Neuronal stem cell (in vitro differentiated cells): ENCODE results near the gene CLBA1.

Source experiments
- DNase-seq: peaks from one replicate; pipeline ENCODE4 v3.0.0-alpha.2; 2013; ENCODE audit warnings: low spot score
- H2AFZ ChIP-seq: one replicate; pipeline ENCODE4 v1.6.1; 2013; ENCODE audit warnings: mild to moderate bottlenecking, low read length, inconsistent platforms
- H2AK5ac ChIP-seq: 2 replicates; pipeline ENCODE4 v1.6.1; 2013; ENCODE audit warnings: low read depth, mild to moderate bottlenecking, inconsistent platforms, low read length, moderate library complexity, mixed read lengths
- H2BK120ac ChIP-seq: 2 replicates; pipeline ENCODE4 v1.6.1; 2013; ENCODE audit warnings: low read depth, mild to moderate bottlenecking, inconsistent platforms, low read length, moderate library complexity, mixed read lengths
- H2BK12ac ChIP-seq: one replicate; pipeline ENCODE4 v1.6.1; 2013; ENCODE audit warnings: low read length, inconsistent platforms
- H2BK15ac ChIP-seq: 2 replicates; pipeline ENCODE4 v1.6.1; 2013; ENCODE audit warnings: mild to moderate bottlenecking, low read length, inconsistent platforms, mixed read lengths
- H2BK5ac ChIP-seq: one replicate; pipeline ENCODE4 v1.6.1; 2013; ENCODE audit warnings: inconsistent platforms, mild to moderate bottlenecking, low read length, moderate library complexity
- H3K14ac ChIP-seq: one replicate; pipeline ENCODE4 v1.6.1; 2013; ENCODE audit warnings: low read length, inconsistent platforms
- H3K18ac ChIP-seq: 2 replicates; pipeline ENCODE4 v1.6.1; 2013; ENCODE audit warnings: low read length, inconsistent platforms
- H3K23ac ChIP-seq: 2 replicates; pipeline ENCODE4 v1.6.1; 2013; ENCODE audit warnings: low read depth, mild to moderate bottlenecking, mixed read lengths, low read length, inconsistent platforms; ENCODE audit not compliant: poor library complexity
- H3K27ac ChIP-seq: replicated peaks from 3 replicates; pipeline ENCODE4 v1.5.1; 2013; ENCODE audit warnings: low read length, inconsistent platforms
- H3K27me3 ChIP-seq, 3 experiments: 2 replicates each; pipeline ENCODE4 v1.6.1; 2013; ENCODE audit warnings: low read length in 3 of 3, mild to moderate bottlenecking in 2 of 3, inconsistent platforms in 1 of 3, low read depth in 1 of 3, mixed read lengths in 1 of 3, moderate library complexity in 1 of 3; ENCODE audit not compliant: control insufficient read depth in 3 of 3, insufficient read depth in 3 of 3
- H3K36me3 ChIP-seq, 2 donors: replicated peaks in 1 of 2; 2 replicates each; pipeline ENCODE4 v1.6.1; 2013; ENCODE audit warnings: low read length in 2 of 2; ENCODE audit not compliant: control insufficient read depth in 2 of 2, insufficient read depth in 2 of 2
- H3K4ac ChIP-seq: 2 replicates; pipeline ENCODE4 v1.6.1; 2013; ENCODE audit warnings: inconsistent platforms, mild to moderate bottlenecking, low read length, moderate library complexity
- H3K4me1 ChIP-seq, 2 donors: 1 replicate in 1 of 2; 2 replicates in 1 of 2; pipeline ENCODE4 v1.6.1; 2013; ENCODE audit warnings: low read length in 2 of 2, low read depth in 1 of 2; ENCODE audit not compliant: control insufficient read depth in 2 of 2, insufficient read depth in 1 of 2
- H3K4me2 ChIP-seq: one replicate; pipeline ENCODE4 v1.6.1; 2013; ENCODE audit warnings: mild to moderate bottlenecking, low read length, inconsistent platforms; ENCODE audit not compliant: insufficient read depth, poor library complexity, severe bottlenecking
- H3K4me3 ChIP-seq, 2 donors: 2 replicates each; pipeline ENCODE4 v1.5.1; 2013; ENCODE audit warnings: low read length in 2 of 2, mild to moderate bottlenecking in 2 of 2, inconsistent platforms in 1 of 2, moderate library complexity in 1 of 2
- H3K79me1 ChIP-seq: one replicate; pipeline ENCODE4 v1.6.1; 2013; ENCODE audit warnings: low read depth, mild to moderate bottlenecking, inconsistent platforms, low read length, moderate library complexity
- H3K9ac ChIP-seq: one replicate; pipeline ENCODE4 v1.6.1; 2013; ENCODE audit warnings: mild to moderate bottlenecking, low read depth, low read length, inconsistent platforms; ENCODE audit not compliant: poor library complexity
- H3K9me3 ChIP-seq, 2 donors: replicated peaks in 1 of 2; 2 replicates each; pipeline versions ENCODE3 to v1.6.1; 2013; ENCODE audit warnings: low read length in 2 of 2, mild to moderate bottlenecking in 2 of 2, inconsistent platforms in 1 of 2, low read depth in 1 of 2, mixed read lengths in 1 of 2, moderate library complexity in 1 of 2; ENCODE audit not compliant: control insufficient read depth in 2 of 2, insufficient read depth in 1 of 2
- H4K8ac ChIP-seq: one replicate; pipeline ENCODE4 v1.6.1; 2013; ENCODE audit warnings: low read depth, mild to moderate bottlenecking, inconsistent platforms, low read length, moderate library complexity
- H4K91ac ChIP-seq: one replicate; pipeline ENCODE4 v1.6.1; 2013; ENCODE audit warnings: low read length, low read depth, mild to moderate bottlenecking, inconsistent platforms; ENCODE audit not compliant: poor library complexity
- WGBS, 2 donors: extraction: QIAGEN DNeasy Blood & Tissue Kit; methylation state at CpG; one replicate each; pipeline ENCODE4 v1.1.7; 2013; ENCODE audit warnings: missing lambda C conversion rate in 2 of 2, mixed read lengths in 1 of 2; ENCODE audit not compliant: insufficient read length in 2 of 2, insufficient replicate concordance in 1 of 2; ENCODE audit errors: extremely low coverage in 2 of 2; 5-methylcytosine and 5-hydroxymethylcytosine counted together

CLBA1 gene

GRCh38 chr14:105043641-105044040, 58.1 kb downstream of the CLBA1 start:
- H3K27ac ChIP-seq: no peak overlapping the region
- H3K4me3 ChIP-seq: no peak overlapping the region
- peaks cover 0 to 36% (median 3%) of the 10 kb centered on the region in 3 experiments for H3K27me3 ChIP-seq
- peaks cover 3% of the 10 kb centered on the region for H3K79me1 ChIP-seq
- DNase-seq: no peak
- H3K4me1 ChIP-seq: peaks cover 0 to 1% of the 10 kb centered on the region in 2 donors
- no peak overlapping the region for H2BK15ac ChIP-seq
- no peak overlapping the region for H2BK120ac ChIP-seq
- H3K14ac ChIP-seq: no peak overlapping the region
- no peak overlapping the region for H3K4ac ChIP-seq
- no CpG with 5 or more reads among the region's 7 CpGs for WGBS, 2 donors
- H2AFZ ChIP-seq: no peak overlapping the region
- no peak overlapping the region for H3K9ac ChIP-seq
- no peak overlapping the region for H2AK5ac ChIP-seq
- no peaks in the 10 kb centered on the region for H3K9me3 ChIP-seq
- H2BK12ac ChIP-seq: no peak overlapping the region
- H3K18ac ChIP-seq: no peak overlapping the region
- H3K23ac ChIP-seq: no peak overlapping the region
- no peak overlapping the region for H4K8ac ChIP-seq
- no peak overlapping the region for H2BK5ac ChIP-seq
- H3K4me2 ChIP-seq: no peak overlapping the region
- H3K36me3 ChIP-seq: no peaks in the 10 kb centered on the region
- no peak overlapping the region for H4K91ac ChIP-seq
